Activated CD8-positive, alpha-beta memory T cell treated with anti-CD3 and anti-CD28 coated beads, Interleukin-2, amount 10 ng/mL, durations not matched to agents 7 days and 5 days (primary cell): ENCODE data around the gene SLC22A4. TPM values are rescaled to one million over a fixed set of nuclear protein-coding genes. Genes with fewer than 3 reads are reported as not detected.

Source experiments
- ATAC-seq: fragments of 150-1000 bp; cut with Tn5 transposase; one replicate; pipeline ENCODE4 v1.10.0; 2021; ENCODE audit warnings: moderate library complexity
- CTCF ChIA-PET: fragments of 350-600 bp; sonication (Branson Sonifier 250); formaldehyde crosslinking; loops from one replicate; lab custom pipeline; 2021; ENCODE audit warnings: antibody characterized with exemption; lab: Charles Lee
- DNase-seq: peaks from one replicate; pipeline ENCODE4 v3.0.0-alpha.2; 2020
- H3K27ac Mint-ChIP-seq: one replicate; pipeline ENCODE4 v1.8.0; 2021; ENCODE audit warnings: mild to moderate bottlenecking, mixed read lengths
- H3K27me3 Mint-ChIP-seq: one replicate; pipeline ENCODE4 v1.8.0; 2021; ENCODE audit warnings: mixed read lengths
- H3K36me3 Mint-ChIP-seq: one replicate; pipeline ENCODE4 v1.8.0; 2021; ENCODE audit warnings: mild to moderate bottlenecking, mixed read lengths
- H3K4me1 Mint-ChIP-seq: one replicate; pipeline ENCODE4 v1.8.0; 2021; ENCODE audit warnings: mixed read lengths
- H3K4me3 Mint-ChIP-seq: one replicate; pipeline ENCODE4 v1.8.0; 2021; ENCODE audit warnings: mild to moderate bottlenecking, moderate library complexity, mixed read lengths
- H3K9me3 Mint-ChIP-seq: one replicate; pipeline ENCODE4 v1.8.0; 2022; ENCODE audit warnings: low read depth, mixed read lengths
- microRNA-seq: library from miRNA; unstranded; fragments of <30 nt; microRNA quantifications from one replicate; pipeline ENCODE4 v1.2.0, GENCODE V29; 2022
- total RNA-seq, 2 experiments: library from RNA; stranded (reverse); gene quantifications; one replicate each; pipeline ENCODE4 v1.2.3, GENCODE V29; 2021

Gene SLC22A4
- total RNA-seq, 2 experiments from 2014 or later = 0.32 to 0.75 TPM

GRCh38 chr5:132388244-132389050 is 94.3 kb downstream of the SLC22A4 start:
- Mint-ChIP-seq H3K4me1 (peaks cover 56% of the 10 kb centered on the region), H3K27me3 (no peaks in the 10 kb centered on the region)

DNA sequence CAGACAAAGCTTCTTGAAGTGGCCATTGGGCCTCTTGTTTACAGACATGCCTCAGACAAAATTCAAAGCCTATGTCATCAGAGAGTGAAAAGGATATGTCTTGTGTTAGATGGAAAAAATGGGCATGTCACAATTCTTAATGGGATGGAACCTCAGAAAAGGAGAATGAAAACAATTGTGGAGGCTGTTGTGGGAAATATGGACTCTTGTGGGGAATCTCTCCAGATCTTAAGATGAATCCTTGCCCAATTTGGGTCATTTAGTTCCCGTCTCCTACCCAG is 94.8 kb downstream of the SLC22A4 start:
- Mint-ChIP-seq H3K27ac (no peak overlapping the region), H3K4me1 (peaks cover 56% of the 10 kb centered on the region), H3K27me3 (no peaks in the 10 kb centered on the region), H3K36me3 (no peaks in the 10 kb centered on the region), H3K9me3 (no peaks in the 10 kb centered on the region), H3K4me3 (no peak overlapping the region)
- no peak for DNase-seq
- no peak for ATAC-seq
- CTCF ChIA-PET = interaction anchor here (1.3 to 10.7 kb wide), 3 partner anchors 38 to 112 kb away, joined by 3 to 328 read pairs (median 5); no protein-coding TSS in a partner anchor

More at GRCh38 chr5:132388244-132389050, 94.3 kb downstream of the SLC22A4 start:
- no peak for DNase-seq
- Mint-ChIP-seq H3K9me3 (no peaks in the 10 kb centered on the region), H3K27ac (no peak overlapping the region), H3K36me3 (no peaks in the 10 kb centered on the region), H3K4me3 (no peak overlapping the region)
- CTCF ChIA-PET = interaction anchor here (1.1 to 10.7 kb wide), 9 partner anchors 38 to 434 kb away, joined by 3 to 328 read pairs (median 5); partner anchors contain the start of gene IRF1
- ATAC-seq = no peak

- H3K27ac Mint-ChIP-seq = peak overlapping the region; percentile 1
- CTCF ChIA-PET = interaction anchor here (0.7 to 10.7 kb wide), 6 partner anchors 9 to 431 kb away, joined by 3 to 328 read pairs (median 4); no protein-coding TSS in a partner anchor
- H3K27me3 Mint-ChIP-seq = no peaks in the 10 kb centered on the region
- H3K4me1 Mint-ChIP-seq = peaks cover 56% of the 10 kb centered on the region
- H3K36me3 Mint-ChIP-seq = no peaks in the 10 kb centered on the region
- no peak overlapping the region for H3K4me3 Mint-ChIP-seq
- DNase-seq (peak; percentile 50), ATAC-seq (no peak)
- H3K9me3 Mint-ChIP-seq = no peaks in the 10 kb centered on the region
Observed at GRCh38 chr5:132389585-132390286, 95.5 kb downstream of the SLC22A4 start.

- Mint-ChIP-seq H3K36me3 (peaks cover 11% of the 10 kb centered on the region), H3K4me3 (no peak overlapping the region), H3K27ac (no peak overlapping the region), H3K27me3 (no peaks in the 10 kb centered on the region), H3K4me1 (peaks cover 52% of the 10 kb centered on the region), H3K9me3 (no peaks in the 10 kb centered on the region)
- CTCF ChIA-PET = interaction anchor here (0.5 to 10.7 kb wide), 6 partner anchors 10 to 429 kb away, joined by 3 to 328 read pairs (median 4); no protein-coding TSS in a partner anchor
- ATAC-seq = no peak
- no peak for DNase-seq
Observed at GRCh38 chr5:132391247-132391646, 97.1 kb downstream of the SLC22A4 start.

- Mint-ChIP-seq H3K27me3 (no peaks in the 10 kb centered on the region), H3K36me3 (peaks cover 15% of the 10 kb centered on the region), H3K4me1 (peaks cover 52% of the 10 kb centered on the region), H3K27ac (peak overlapping the region; percentile 13), H3K9me3 (no peaks in the 10 kb centered on the region), H3K4me3 (no peak overlapping the region)
- DNase-seq = no peak
- ATAC-seq = no peak
- CTCF ChIA-PET = interaction anchor here (0.8 to 10.7 kb wide), 5 partner anchors 9 to 398 kb away, joined by 3 to 328 read pairs (median 4); no protein-coding TSS in a partner anchor
Observed at GRCh38 chr5:132391870-132392269, 97.7 kb downstream of the SLC22A4 start.

GRCh38 chr5:132392411-132392810 is 98.2 kb downstream of the SLC22A4 start:
- no peak overlapping the region for H3K27ac Mint-ChIP-seq
- H3K4me1 Mint-ChIP-seq = peaks cover 53% of the 10 kb centered on the region
- H3K4me3 Mint-ChIP-seq = no peak overlapping the region
- no peaks in the 10 kb centered on the region for H3K27me3 Mint-ChIP-seq
- H3K9me3 Mint-ChIP-seq = no peaks in the 10 kb centered on the region
- CTCF ChIA-PET = interaction anchor here (0.8 to 10.7 kb wide), 4 partner anchors 74 to 397 kb away, joined by 3 to 328 read pairs (median 5); no protein-coding TSS in a partner anchor
- H3K36me3 Mint-ChIP-seq = peaks cover 15% of the 10 kb centered on the region
- ATAC-seq (no peak), DNase-seq (no peak)

DNA sequence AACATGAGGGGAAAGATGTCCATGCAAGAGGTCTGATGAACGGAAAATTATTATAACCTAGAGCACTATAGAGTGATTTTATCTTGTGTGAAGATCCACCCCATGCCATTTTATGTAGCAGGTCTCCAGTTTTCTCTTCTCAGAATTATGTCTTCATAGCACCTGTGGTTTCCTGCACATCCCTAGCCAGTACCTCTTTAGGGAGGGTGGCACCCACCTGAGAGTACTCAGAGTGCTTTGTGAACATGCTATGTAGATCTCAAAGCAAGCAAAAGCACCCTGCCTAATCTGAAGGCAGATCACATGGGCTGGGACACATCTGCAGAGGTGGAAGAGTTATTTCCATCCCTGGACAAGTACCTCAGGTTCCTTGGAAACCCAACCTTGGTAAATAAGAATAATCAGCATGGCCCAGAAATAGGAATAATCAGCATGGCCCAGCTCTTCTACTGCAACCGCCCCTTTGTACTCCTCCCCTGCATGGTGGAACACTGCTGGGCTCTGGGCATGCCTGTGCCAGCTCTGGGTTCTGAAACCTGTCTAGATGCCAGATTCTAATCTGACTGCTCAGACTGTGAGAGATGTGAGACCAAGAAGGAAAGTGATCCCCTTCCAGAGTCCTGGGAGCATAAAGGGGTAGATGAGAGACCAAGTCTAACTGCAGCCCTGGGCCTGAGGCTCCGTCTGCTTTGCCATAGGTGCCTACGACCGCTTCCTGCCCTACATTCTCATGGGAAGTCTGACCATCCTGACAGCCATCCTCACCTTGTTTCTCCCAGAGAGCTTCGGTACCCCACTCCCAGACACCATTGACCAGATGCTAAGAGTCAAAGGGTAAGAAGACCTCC is 99.0 kb downstream of the SLC22A4 start:
- no peak for ATAC-seq
- Mint-ChIP-seq H3K27ac (no peak overlapping the region), H3K9me3 (no peaks in the 10 kb centered on the region)

More for the DNA sequence above, 99.0 kb downstream of the SLC22A4 start:
- Mint-ChIP-seq H3K4me3 (no peak overlapping the region), H3K27me3 (no peaks in the 10 kb centered on the region), H3K36me3 (peaks cover 15% of the 10 kb centered on the region), H3K4me1 (peaks cover 54% of the 10 kb centered on the region)
- no peak for DNase-seq
- CTCF ChIA-PET = interaction anchor here (1.8 to 10.7 kb wide), 2 partner anchors 73 to 108 kb away, joined by 7 to 328 read pairs; no protein-coding TSS in a partner anchor

Small RNAs within 50 kb of the gene (microRNA-seq; reads per million reads assigned to microRNA genes)
- not detected for gene MIR3936

Other genes with a start within 250 kb of the SLC22A4 start
- 1 to 10 TPM in 1 of 2 experiments, under 1 TPM in 1; 0.47 to 1.5 TPM for gene IL3, start 233.7 kb upstream of the SLC22A4 start, total RNA-seq
- gene CSF2, start 220.6 kb upstream of the SLC22A4 start, total RNA-seq = 100 to 1,000 TPM in 1 of 2 experiments, 1 to 10 TPM in 1; 4.9 to 164 TPM
- 10 to 100 TPM in 1 of 2 experiments, 1 to 10 TPM in 1; 8.3 to 19.4 TPM for gene P4HA2, start 66.5 kb upstream of the SLC22A4 start, total RNA-seq
- gene PDLIM4, start 36.7 kb upstream of the SLC22A4 start, total RNA-seq = 1 to 10 TPM in 1 of 2 experiments, not detected in 1; 2.3 TPM
- 1 to 10 TPM; 3.9 to 4.5 TPM for gene SLC22A5, start 75.3 kb downstream of the SLC22A4 start, total RNA-seq
- 100 to 1,000 TPM; 205 to 223 TPM for gene IRF1, start 196.4 kb downstream of the SLC22A4 start, total RNA-seq
- 10 to 100 TPM in 1 of 2 experiments, under 1 TPM in 1; 0.35 to 20.0 TPM for gene IL5, start 249.1 kb downstream of the SLC22A4 start, total RNA-seq